Heart left ventricle (tissue), 16 donors: ENCODE data around the gene TXNRD2. TPM values are rescaled to one million over a fixed set of nuclear protein-coding genes. Genes with fewer than 3 reads are reported as not detected.
A peak's percentile ranks its signal among the peaks of the same experiment; 100 is the strongest.

Experiments
- ATAC-seq, 4 donors: fragments of 200-7000 bp; cut with Tn5 transposase; one replicate each; pipeline ENCODE4 v1.9.1; 2020 to 2022; ENCODE audit warnings: moderate library complexity in 4 of 4, mild to moderate bottlenecking in 3 of 4, moderate number of reproducible peaks in 1 of 4
- DNase-seq, 5 donors: peaks; one replicate each; pipeline ENCODE4 v3.0.0-alpha.2; 2020
- H3K27ac ChIP-seq, 12 donors: fragments of 200-600 bp; sonication (generic) in 4 of 12; one replicate each; pipeline versions ENCODE4 v1.5.0 to v1.8.0; 2016 to 2022; ENCODE audit warnings: mild to moderate bottlenecking in 2 of 12
- H3K27me3 ChIP-seq, 9 donors: fragments of 200-600 bp; sonication (generic) in 2 of 9; one replicate each; pipeline versions ENCODE4 v1.5.1 to v1.8.0; 2016 to 2022; ENCODE audit warnings: mild to moderate bottlenecking in 3 of 9
- H3K36me3 ChIP-seq, 9 donors: fragments of 200-600 bp; sonication (generic) in 2 of 9; one replicate each; pipeline versions ENCODE4 v1.5.0 to v1.8.0; 2018 to 2022; ENCODE audit warnings: mild to moderate bottlenecking in 2 of 9
- H3K4me1 ChIP-seq, 12 donors: fragments of 200-600 bp; sonication (generic) in 4 of 12; one replicate each; pipeline versions ENCODE4 v1.5.0 to v1.8.0; 2016 to 2022; ENCODE audit warnings: mild to moderate bottlenecking in 3 of 12
- H3K4me3 ChIP-seq, 12 donors: fragments of 200-600 bp; sonication (generic) in 4 of 12; one replicate each; pipeline versions ENCODE4 v1.5.0 to v1.8.0; 2017 to 2022; ENCODE audit warnings: mild to moderate bottlenecking in 9 of 12, moderate library complexity in 4 of 12
- H3K9me3 ChIP-seq, 12 donors: fragments of 200-600 bp; sonication (generic) in 4 of 12; one replicate each; pipeline versions ENCODE4 v1.5.0 to v1.8.0; 2016 to 2022; ENCODE audit warnings: mild to moderate bottlenecking in 1 of 12
- POLR2A ChIP-seq, 2 donors: fragments of 450-650 bp; IDR thresholded peaks; one replicate each; pipeline ENCODE4 v1.6.1; 2017; ENCODE audit warnings: antibody characterized with exemption in 2 of 2, mild to moderate bottlenecking in 2 of 2, moderate library complexity in 2 of 2
- WGBS, 4 donors: extraction: QIAGEN DNeasy Blood & Tissue Kit in 2 of 4; methylation state at CpG; one replicate each; pipeline versions ENCODE4 v1.1.5 to v1.1.7; 2013 to 2018; 5-methylcytosine and 5-hydroxymethylcytosine counted together
- intact Hi-C, 10 donors: fragments of 100-400 bp; cut with DNase I; formaldehyde crosslinking; loops; one replicate each; pipeline versions ENCODE4 v1.11.1 to v1.14.2; 2022
- polyA plus RNA-seq, 2 donors: library from polyadenylated mRNA; stranded (reverse); fragments of 200-250 nt; gene quantifications; one replicate each; pipeline ENCODE4 v1.2.3, GENCODE V29; 2013
- total RNA-seq, 9 donors: library from RNA; depleted of rRNA in 2 of 9; stranded (reverse); fragments of >200 nt in 2 of 9; fragmentation: NEBNext Ultra II Directional in 3 of 9; extraction: Animal tissue kit (Norgen Biotek cat#: 25700) in 3 of 9; gene quantifications; one replicate each; pipeline versions ENCODE4 v1.1.0 to v1.2.4, GENCODE V29; 2016 to 2023
- TF ChIP-seq, protein P1 (sequence below), 12 donors: fragments of 200-600 bp; sonication (generic) in 4 of 12; IDR thresholded peaks; one replicate each; pipeline versions ENCODE4 v1.5.0 to v1.8.0; 2018 to 2022; ENCODE audit warnings: antibody characterized with exemption in 12 of 12, mild to moderate bottlenecking in 5 of 12
- donor health status: ischemic (EF 13 %, LVEDD 7.1; RV severe dilation, severe dysfunction).
- donor health status: healthy with polysubstance abuse.
- donor health status: DM: no; HTN: yes; CAD: no.
- donor health status: DM: no; HTN: no; CAD: no.
- donor health status: ischemic (EF 25% LVEDD 6.9; RV normal size, moderate dysfunction).
- donor health status: ischemic (EF 25% LVEDD 5.7; RV mildly dilated, moderate dysfunction).
- donor health status: healthy.
- donor health status: DM: yes; HTN: yes; CAD: no.
- donor health status: ischemic (EF 35%, LVEDD 5.7; RV mildly dilated, moderate dysfunction).
- donor health status: nonischemic (EF 11% LVEDD 7.7; RV severe dilation, severe dysfunction).
- donor health status: DM: yes; HTN: yes; CAD: no.
- donor health status: PGD.
- donor health status: ischemic (EF 29% LVEDD 5.4; RV normal size, mild dysfunction).
- donor health status: nonischemic (EF 23%, LVEDD 6.1; RV moderate dilation, normal function).

TXNRD2 gene
- total and polyA plus RNA-seq, 11 donors = 23.4 to 60.2 (median 33.5) TPM

DNA sequence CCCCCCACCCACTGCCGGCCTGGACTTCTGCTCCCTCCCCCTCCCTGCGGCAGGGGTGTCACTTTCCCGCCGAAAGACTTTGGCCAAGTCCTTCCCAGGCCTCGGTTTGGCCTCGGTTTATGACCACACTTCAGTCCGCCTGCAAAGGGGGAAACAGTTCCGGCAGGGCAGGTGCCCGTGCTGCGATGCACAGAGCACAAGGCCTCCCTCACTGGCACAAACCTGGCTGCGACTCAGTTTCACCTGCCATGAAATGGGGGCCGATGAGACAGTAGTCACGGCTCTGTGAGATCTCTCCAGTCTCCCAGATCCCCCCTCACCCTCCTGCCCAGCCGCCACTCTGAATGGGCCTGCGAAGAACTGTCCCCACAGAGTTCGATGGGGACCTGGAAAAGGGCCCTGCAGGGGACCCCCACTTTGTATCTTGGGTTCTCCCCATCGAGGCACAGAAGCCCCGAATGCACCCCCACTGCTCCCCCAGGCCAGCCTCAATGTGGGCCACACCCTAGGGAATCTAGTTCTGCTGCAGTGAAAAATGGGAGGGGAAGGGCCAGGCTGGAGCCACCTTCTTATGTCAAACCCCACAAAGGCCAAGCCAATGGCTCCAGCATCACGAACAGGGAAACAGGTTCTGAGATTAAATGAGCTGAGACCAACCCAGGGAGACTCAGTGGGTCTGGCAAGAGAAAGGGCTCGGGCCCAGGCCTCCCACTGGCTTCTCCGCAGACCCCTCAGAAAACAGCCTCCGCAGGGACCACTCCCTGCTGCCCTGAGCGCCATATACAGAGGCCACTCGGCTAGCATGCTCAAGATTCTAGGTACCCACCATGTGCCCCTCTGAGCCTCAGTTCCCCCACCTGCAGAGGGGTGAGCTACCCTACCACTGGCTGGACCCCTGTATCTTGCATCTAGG lies 46.0 kb upstream of the TXNRD2 start:
- Histone ChIP-seq H3K27me3 (no peaks in the 10 kb centered on the region), H3K36me3 (no peaks in the 10 kb centered on the region), H3K4me3 (peak overlapping the region in 5 of 12 donors; percentile 80 to 96 (median 90)), H3K9me3 (no peaks in the 10 kb centered on the region), H3K27ac (peak overlapping the region in 7 of 12 donors; percentile 44 to 98 (median 93)), H3K4me1 (peaks cover 4 to 80% (median 52%) of the 10 kb centered on the region in 12 donors)
- intact Hi-C loops = loop anchor here in 1 of 10 donors (2.0 to 5.0 kb wide), 2 partner anchors 29 to 95 kb away; partner anchors contain the start of genes ARVCF and DGCR8
- ATAC-seq = no peak
- WGBS, 4 donors = 59 to 93% (median 71%) methylated on average over 7 to 24 of the region's 24 CpGs
- DNase-seq = peak in 2 of 5 donors; percentile 49
- no peak for TF ChIP-seq POLR2A (IDR thresholded peaks at IDR 0.05)
- TF ChIP-seq, protein P1, sequence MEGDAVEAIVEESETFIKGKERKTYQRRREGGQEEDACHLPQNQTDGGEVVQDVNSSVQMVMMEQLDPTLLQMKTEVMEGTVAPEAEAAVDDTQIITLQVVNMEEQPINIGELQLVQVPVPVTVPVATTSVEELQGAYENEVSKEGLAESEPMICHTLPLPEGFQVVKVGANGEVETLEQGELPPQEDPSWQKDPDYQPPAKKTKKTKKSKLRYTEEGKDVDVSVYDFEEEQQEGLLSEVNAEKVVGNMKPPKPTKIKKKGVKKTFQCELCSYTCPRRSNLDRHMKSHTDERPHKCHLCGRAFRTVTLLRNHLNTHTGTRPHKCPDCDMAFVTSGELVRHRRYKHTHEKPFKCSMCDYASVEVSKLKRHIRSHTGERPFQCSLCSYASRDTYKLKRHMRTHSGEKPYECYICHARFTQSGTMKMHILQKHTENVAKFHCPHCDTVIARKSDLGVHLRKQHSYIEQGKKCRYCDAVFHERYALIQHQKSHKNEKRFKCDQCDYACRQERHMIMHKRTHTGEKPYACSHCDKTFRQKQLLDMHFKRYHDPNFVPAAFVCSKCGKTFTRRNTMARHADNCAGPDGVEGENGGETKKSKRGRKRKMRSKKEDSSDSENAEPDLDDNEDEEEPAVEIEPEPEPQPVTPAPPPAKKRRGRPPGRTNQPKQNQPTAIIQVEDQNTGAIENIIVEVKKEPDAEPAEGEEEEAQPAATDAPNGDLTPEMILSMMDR (IDR thresholded peaks at IDR 0.05) = no peak

DNA sequence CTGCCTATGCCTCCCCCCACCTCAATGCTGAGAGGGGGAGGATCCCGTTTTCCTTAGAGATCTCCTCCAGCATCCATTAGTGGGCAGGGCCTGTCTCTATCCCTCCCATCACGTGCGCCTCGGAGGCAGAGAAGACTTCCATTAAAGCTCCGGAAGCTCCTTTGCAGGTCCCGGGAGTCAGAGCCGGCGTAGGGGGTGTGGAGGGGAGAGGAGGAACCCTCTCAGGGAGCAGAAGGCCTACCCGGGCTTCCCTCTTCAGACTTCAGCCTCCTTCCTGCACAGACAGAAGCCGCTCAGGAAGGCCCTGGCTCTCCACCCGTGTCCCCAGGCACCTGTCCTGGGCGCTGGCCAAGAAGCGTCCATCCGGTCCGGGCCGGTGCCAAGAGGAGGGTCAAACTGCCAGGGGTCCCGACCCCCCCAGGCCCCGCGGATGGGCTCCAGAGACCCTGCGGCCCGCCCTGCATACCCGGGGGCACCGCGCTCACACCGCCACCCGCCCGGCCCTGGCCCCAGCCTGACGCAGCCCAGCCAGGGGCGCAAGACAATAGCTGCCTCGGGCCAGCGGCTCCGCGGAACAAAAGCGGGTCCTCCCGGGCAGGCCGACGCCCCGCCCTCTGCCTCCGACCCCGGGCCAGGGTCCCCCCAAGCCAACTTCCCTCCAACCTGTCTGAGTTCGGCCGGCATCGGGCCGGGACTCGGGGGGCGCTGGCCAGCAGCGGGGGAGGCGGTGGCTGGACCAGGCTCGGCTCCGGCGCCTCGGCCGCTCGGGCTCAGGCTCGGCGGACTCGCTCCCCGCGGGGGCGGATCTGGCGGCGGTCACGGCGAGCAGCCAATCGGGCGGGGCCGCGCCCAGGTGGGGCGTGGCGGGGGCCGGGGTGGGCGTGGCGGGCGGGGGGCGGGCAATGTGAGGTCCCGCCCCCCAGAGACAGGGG lies 45.1 kb upstream of the TXNRD2 start:
- peak; percentile 85 to 93 (median 87) for DNase-seq
- intact Hi-C loops = loop anchor here in 1 of 10 donors (2.0 to 5.0 kb wide), 2 partner anchors 30 to 96 kb away; partner anchors contain the start of genes ARVCF and DGCR8
- peaks cover 4 to 78% (median 50%) of the 10 kb centered on the region in 12 donors for H3K4me1 ChIP-seq
- peak; percentile 93 to 95 for TF ChIP-seq POLR2A (IDR thresholded peaks at IDR 0.05)
- TF ChIP-seq, protein P1 (IDR thresholded peaks at IDR 0.05) = no peak
- WGBS, 4 donors = 0 to 2% (median 1%) methylated on average over 8 to 76 of the region's 76 CpGs
- peaks cover 0 to 3% (median 0%) of the 10 kb centered on the region in 9 donors for H3K36me3 ChIP-seq
- H3K4me3 ChIP-seq = peak overlapping the region; percentile 58 to 96 (median 86)
- peak overlapping the region; percentile 72 to 98 (median 92) for H3K27ac ChIP-seq
- no peaks in the 10 kb centered on the region for H3K27me3 ChIP-seq
- H3K9me3 ChIP-seq = no peaks in the 10 kb centered on the region
- peak; percentile 17 to 87 (median 70) for ATAC-seq

DNA sequence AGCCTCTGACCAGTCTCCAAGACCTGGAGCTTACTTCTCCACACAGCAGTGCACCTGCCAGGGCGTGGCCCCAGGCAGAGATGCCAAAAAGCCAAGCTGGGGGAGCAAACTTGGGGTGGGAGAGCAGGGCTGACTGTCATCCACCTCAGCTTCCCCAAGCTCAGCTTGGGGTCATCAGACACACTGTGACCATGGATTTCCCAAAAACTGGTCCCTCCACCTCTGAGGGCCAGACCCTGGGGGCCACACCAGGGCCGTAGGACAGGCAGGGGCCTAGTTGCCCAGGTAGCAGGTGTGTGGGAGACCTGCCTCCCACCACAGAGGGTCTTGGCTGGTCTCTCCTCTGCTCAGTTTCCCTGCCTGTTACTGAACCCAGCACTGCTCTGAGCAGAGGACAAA lies 44.4 kb upstream of the TXNRD2 start:
- peak in 1 of 5 donors; percentile 20 for DNase-seq

More for the DNA sequence above, 44.4 kb upstream of the TXNRD2 start:
- Histone ChIP-seq H3K27ac (peak overlapping the region in 11 of 12 donors; percentile 72 to 98 (median 92)), H3K4me1 (peaks cover 4 to 72% (median 46%) of the 10 kb centered on the region in 12 donors), H3K9me3 (no peaks in the 10 kb centered on the region), H3K27me3 (no peaks in the 10 kb centered on the region), H3K4me3 (peak overlapping the region; percentile 58 to 96 (median 86)), H3K36me3 (peaks cover 0 to 9% (median 4%) of the 10 kb centered on the region in 9 donors)
- TF ChIP-seq, protein P1 (IDR thresholded peaks at IDR 0.05) = no peak
- TF ChIP-seq POLR2A (IDR thresholded peaks at IDR 0.05) = no peak
- intact Hi-C loops = loop anchor here in 1 of 10 donors (2.0 to 5.0 kb wide), 2 partner anchors 31 to 96 kb away; partner anchors contain the start of genes ARVCF and DGCR8
- WGBS, 4 donors = 52 to 61% (median 58%) methylated on average over 2 of the region's 2 CpGs; no CpG with 5 or more reads in 1 of the 4 donors
- ATAC-seq = no peak
